HFFc6 (cell line): Measurements from ENCODE around the gene DNER. TPM values are rescaled to one million over a fixed set of nuclear protein-coding genes. Genes with fewer than 3 reads are reported as not detected.

Source experiments
- DNase-seq: peaks from one replicate; pipeline ENCODE4 v3.0.0-alpha.2; 2018
- H3K27ac Mint-ChIP-seq: 2 replicates; pipeline ENCODE4 v1.8.0; 2020; ENCODE audit warnings: mild to moderate bottlenecking, mixed read lengths
- H3K27me3 Mint-ChIP-seq: 2 replicates; pipeline ENCODE4 v1.8.0; 2021; ENCODE audit warnings: mild to moderate bottlenecking, moderate library complexity, mixed read lengths; ENCODE audit not compliant: insufficient read depth
- H3K36me3 Mint-ChIP-seq: 2 replicates; pipeline ENCODE4 v1.8.0; 2021; ENCODE audit warnings: low read depth, mixed read lengths
- H3K4me1 Mint-ChIP-seq: 2 replicates; pipeline ENCODE4 v1.8.0; 2020; ENCODE audit warnings: low read depth, mixed read lengths
- H3K4me3 Mint-ChIP-seq: 2 replicates; pipeline ENCODE4 v1.8.0; 2020; ENCODE audit warnings: mild to moderate bottlenecking, moderate library complexity, mixed read lengths
- H3K9me3 Mint-ChIP-seq: 2 replicates; pipeline ENCODE4 v1.8.0; 2020; ENCODE audit warnings: mild to moderate bottlenecking, mixed read lengths
- total RNA-seq, 6 experiments: library from RNA; stranded (reverse); fragmentation: NEBNext Ultra II Directional; extraction: Animal tissue kit (Norgen Biotek cat#: 25700); gene quantifications; 2 replicates in 1 of 6; 3 replicates in 5 of 6; pipeline ENCODE4 v1.2.3, GENCODE V29; 2021
- TF ChIP-seq, protein P1 (sequence below): fragments of 200-600 bp; sonication (generic); IDR thresholded peaks from 2 replicates; pipeline ENCODE4 v1.5.0; 2021; ENCODE audit warnings: antibody characterized with exemption, mild to moderate bottlenecking

Gene DNER
- total RNA-seq, 6 experiments from 2014 or later, result 0.07 to 3.8 (median 2.7) TPM

GRCh38 chr2:229564300-229564907, 150.0 kb downstream of the DNER start:
- no peaks in the 10 kb centered on the region for H3K9me3 Mint-ChIP-seq
- no peak overlapping the region for H3K27ac Mint-ChIP-seq
- TF ChIP-seq, protein P1, sequence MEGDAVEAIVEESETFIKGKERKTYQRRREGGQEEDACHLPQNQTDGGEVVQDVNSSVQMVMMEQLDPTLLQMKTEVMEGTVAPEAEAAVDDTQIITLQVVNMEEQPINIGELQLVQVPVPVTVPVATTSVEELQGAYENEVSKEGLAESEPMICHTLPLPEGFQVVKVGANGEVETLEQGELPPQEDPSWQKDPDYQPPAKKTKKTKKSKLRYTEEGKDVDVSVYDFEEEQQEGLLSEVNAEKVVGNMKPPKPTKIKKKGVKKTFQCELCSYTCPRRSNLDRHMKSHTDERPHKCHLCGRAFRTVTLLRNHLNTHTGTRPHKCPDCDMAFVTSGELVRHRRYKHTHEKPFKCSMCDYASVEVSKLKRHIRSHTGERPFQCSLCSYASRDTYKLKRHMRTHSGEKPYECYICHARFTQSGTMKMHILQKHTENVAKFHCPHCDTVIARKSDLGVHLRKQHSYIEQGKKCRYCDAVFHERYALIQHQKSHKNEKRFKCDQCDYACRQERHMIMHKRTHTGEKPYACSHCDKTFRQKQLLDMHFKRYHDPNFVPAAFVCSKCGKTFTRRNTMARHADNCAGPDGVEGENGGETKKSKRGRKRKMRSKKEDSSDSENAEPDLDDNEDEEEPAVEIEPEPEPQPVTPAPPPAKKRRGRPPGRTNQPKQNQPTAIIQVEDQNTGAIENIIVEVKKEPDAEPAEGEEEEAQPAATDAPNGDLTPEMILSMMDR, result no peak
- no peaks in the 10 kb centered on the region for H3K36me3 Mint-ChIP-seq
- H3K27me3 Mint-ChIP-seq, result peaks cover 5% of the 10 kb centered on the region; the same call in 1 of the 2 replicates
- DNase-seq, result no peak
- no peaks in the 10 kb centered on the region for H3K4me1 Mint-ChIP-seq
- no peak overlapping the region for H3K4me3 Mint-ChIP-seq

- Mint-ChIP-seq H3K9me3 (no peaks in the 10 kb centered on the region), H3K27me3 (peaks cover 5% of the 10 kb centered on the region; the same call in 1 of the 2 replicates), H3K27ac (no peak overlapping the region), H3K4me1 (no peaks in the 10 kb centered on the region), H3K4me3 (no peak overlapping the region), H3K36me3 (no peaks in the 10 kb centered on the region)
- DNase-seq, result no peak
- TF ChIP-seq, protein P1, result no peak
Observed at GRCh38 chr2:229563388-229563787, 151.0 kb downstream of the DNER start.

- DNase-seq, result no peak
- no peaks in the 10 kb centered on the region; the same call in 1 of the 2 replicates for H3K36me3 Mint-ChIP-seq
- TF ChIP-seq, protein P1, result no peak
- H3K27me3 Mint-ChIP-seq, result peaks cover 5% of the 10 kb centered on the region; the same call in 1 of the 2 replicates
- no peaks in the 10 kb centered on the region for H3K4me1 Mint-ChIP-seq
- H3K9me3 Mint-ChIP-seq, result no peaks in the 10 kb centered on the region
- no peak overlapping the region for H3K27ac Mint-ChIP-seq
- H3K4me3 Mint-ChIP-seq, result no peak overlapping the region
Observed at GRCh38 chr2:229562472-229563127, 151.8 kb downstream of the DNER start.

DNA sequence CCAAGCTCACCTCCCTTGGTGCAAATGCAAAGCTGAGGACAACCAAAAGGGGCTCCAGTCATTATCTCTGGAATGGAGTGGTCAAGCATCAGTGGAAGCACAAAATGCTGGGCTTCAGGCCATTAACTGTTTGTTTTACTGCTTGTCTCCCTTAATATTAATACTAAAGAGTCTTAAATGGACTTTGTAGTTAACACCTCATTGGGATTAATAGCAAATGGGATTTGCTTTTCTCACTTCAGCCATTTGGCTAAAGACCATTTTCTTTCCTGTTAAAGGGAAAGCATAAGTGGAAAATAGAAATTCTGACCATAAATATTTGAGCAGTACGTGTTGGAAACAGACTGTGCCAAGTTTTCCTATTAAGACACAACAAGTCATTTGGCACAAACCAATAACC, 154.4 kb downstream of the DNER start:
- no peak overlapping the region; the same call in 1 of the 2 replicates for H3K4me3 Mint-ChIP-seq

GRCh38 chr2:229553091-229553490, 161.3 kb downstream of the DNER start:
- H3K9me3 Mint-ChIP-seq, result no peaks in the 10 kb centered on the region
- no peak overlapping the region for H3K4me3 Mint-ChIP-seq
- TF ChIP-seq, protein P1, result no peak
- H3K27me3 Mint-ChIP-seq, result no peaks in the 10 kb centered on the region
- no peaks in the 10 kb centered on the region; the same call in 1 of the 2 replicates for H3K36me3 Mint-ChIP-seq
- peak; percentile 24 for DNase-seq
- H3K27ac Mint-ChIP-seq, result no peak overlapping the region
- peaks cover 9% of the 10 kb centered on the region; the same call in 1 of the 2 replicates for H3K4me1 Mint-ChIP-seq

More for the DNA sequence above, 154.4 kb downstream of the DNER start:
- Mint-ChIP-seq H3K9me3 (no peaks in the 10 kb centered on the region), H3K27ac (no peak overlapping the region), H3K4me1 (no peaks in the 10 kb centered on the region), H3K36me3 (no peaks in the 10 kb centered on the region; the same call in 1 of the 2 replicates), H3K27me3 (peaks cover 2% of the 10 kb centered on the region; the same call in 1 of the 2 replicates)
- TF ChIP-seq, protein P1, result no peak
- no peak for DNase-seq
